Adrenal gland (tissue), 12 donors: Measurements from ENCODE around the gene ATP9A. TPM values are rescaled to one million over a fixed set of nuclear protein-coding genes. Genes with fewer than 3 reads are reported as not detected.

Source experiments
- DNase-seq, 7 donors: peaks; one replicate each; pipeline ENCODE4 v3.0.0-alpha.2; 2019 to 2020
- H3K27ac ChIP-seq, 5 donors: fragments of 200-600 bp; sonication (generic) in 4 of 5; 1 replicate in 3 of 5; 2 replicates in 2 of 5; pipeline versions ENCODE4 v1.5.1 to v1.8.0; 2016 to 2020; ENCODE audit warnings: mild to moderate bottlenecking in 1 of 5
- H3K27me3 ChIP-seq: fragments of 200-600 bp; 2 replicates; pipeline ENCODE4 v1.8.0; 2021
- H3K36me3 ChIP-seq, 2 donors: fragments of 200-600 bp; replicated peaks in 1 of 2; 1 replicate in 1 of 2; 2 replicates in 1 of 2; pipeline versions ENCODE4 v1.5.1 to v1.8.0; 2018 to 2022
- H3K4me1 ChIP-seq, 2 donors: fragments of 200-600 bp; replicated peaks in 1 of 2; 1 replicate in 1 of 2; 2 replicates in 1 of 2; pipeline versions ENCODE4 v1.5.1 to v1.8.0; 2018 to 2021
- H3K4me3 ChIP-seq, 4 donors: fragments of 200-600 bp; sonication (generic) in 3 of 4; one replicate each; pipeline ENCODE4 v1.5.1; 2016 to 2018
- H3K9me3 ChIP-seq, 3 donors: fragments of 200-600 bp; sonication (generic) in 1 of 3; replicated peaks in 1 of 3; 1 replicate in 2 of 3; 2 replicates in 1 of 3; pipeline versions ENCODE4 v1.5.1 to v1.8.0; 2016 to 2021
- POLR2A ChIP-seq, 2 donors: fragments of 450-650 bp; IDR thresholded peaks; one replicate each; pipeline ENCODE4 v1.6.1; 2017; ENCODE audit warnings: antibody characterized with exemption in 2 of 2, mild to moderate bottlenecking in 2 of 2, moderate library complexity in 1 of 2
- WGBS, 4 donors: extraction: QIAGEN DNeasy Blood & Tissue Kit in 2 of 4; methylation state at CpG; one replicate each; pipeline versions ENCODE4 v1.1.5 to v1.1.7; 2013 to 2017; 5-methylcytosine and 5-hydroxymethylcytosine counted together
- intact Hi-C, 2 donors: fragments of 100-400 bp; cut with DNase I; formaldehyde crosslinking; loops; one replicate each; pipeline versions ENCODE4 v1.14.1 to v1.15.0; 2022 to 2023
- polyA plus RNA-seq, 3 donors: library from polyadenylated mRNA; stranded (reverse); fragments of 200-250 nt in 2 of 3; fragments of 350-450 nt in 1 of 3; fragmentation: Illumina TruSeq in 1 of 3; extraction: RNeasy Lipid Tissue Mini Kit (QIAGEN cat#74804) in 1 of 3; gene quantifications; one replicate each; pipeline ENCODE4 v1.2.3, GENCODE V29; 2013 to 2014
- total RNA-seq, 9 donors: library from RNA; depleted of rRNA in 4 of 9; stranded (reverse); fragments of >200 nt in 4 of 9; fragments of 120-200 nt in 1 of 9; fragmentation: NEBNext Ultra II Directional in 1 of 9; extraction: Animal tissue kit (Norgen Biotek cat#: 25700) in 1 of 9; gene quantifications; one replicate each; pipeline versions ENCODE4 v1.1.0 to v1.2.4, GENCODE V29; 2013 to 2023
- TF ChIP-seq, protein P1 (sequence below), 6 experiments: fragments of 450-650 bp in 4 of 6; fragments of 200-600 bp in 2 of 6; sonication (generic) in 1 of 6; IDR thresholded peaks; 1 replicate in 5 of 6; 2 replicates in 1 of 6; pipeline versions ENCODE4 v1.5.1 to v1.8.0; 2016 to 2021; ENCODE audit warnings: antibody characterized with exemption in 6 of 6, mild to moderate bottlenecking in 2 of 6, moderate library complexity in 1 of 6
- donor health status: healthy with polysubstance abuse.
- donor health status: Bipolar disorder and iron deficiency.
- donor health status: DM: yes; HTN: yes; CAD: no.
- donor health status: DM: no; HTN: no; CAD: no.
- donor health status: DM: no; HTN: no; CAD: no.
- donor health status: DM: yes; HTN: yes; CAD: no.

Gene ATP9A
- total and polyA plus RNA-seq, 12 donors: 3.7 to 34.5 (median 16.7) TPM

GRCh38 chr20:51735728-51736600, 32.2 kb downstream of the ATP9A start:
- no peak for DNase-seq
- Histone ChIP-seq H3K27me3 (no peaks in the 10 kb centered on the region), H3K27ac (no peak overlapping the region), H3K9me3 (no peaks in the 10 kb centered on the region), H3K36me3 (no peaks in the 10 kb centered on the region), H3K4me1 (peaks cover 0 to 16% of the 10 kb centered on the region in 2 donors), H3K4me3 (no peak overlapping the region)
- intact Hi-C loops: no loop called here
- no peak for TF ChIP-seq POLR2A (IDR thresholded peaks at IDR 0.05)
- TF ChIP-seq, protein P1, sequence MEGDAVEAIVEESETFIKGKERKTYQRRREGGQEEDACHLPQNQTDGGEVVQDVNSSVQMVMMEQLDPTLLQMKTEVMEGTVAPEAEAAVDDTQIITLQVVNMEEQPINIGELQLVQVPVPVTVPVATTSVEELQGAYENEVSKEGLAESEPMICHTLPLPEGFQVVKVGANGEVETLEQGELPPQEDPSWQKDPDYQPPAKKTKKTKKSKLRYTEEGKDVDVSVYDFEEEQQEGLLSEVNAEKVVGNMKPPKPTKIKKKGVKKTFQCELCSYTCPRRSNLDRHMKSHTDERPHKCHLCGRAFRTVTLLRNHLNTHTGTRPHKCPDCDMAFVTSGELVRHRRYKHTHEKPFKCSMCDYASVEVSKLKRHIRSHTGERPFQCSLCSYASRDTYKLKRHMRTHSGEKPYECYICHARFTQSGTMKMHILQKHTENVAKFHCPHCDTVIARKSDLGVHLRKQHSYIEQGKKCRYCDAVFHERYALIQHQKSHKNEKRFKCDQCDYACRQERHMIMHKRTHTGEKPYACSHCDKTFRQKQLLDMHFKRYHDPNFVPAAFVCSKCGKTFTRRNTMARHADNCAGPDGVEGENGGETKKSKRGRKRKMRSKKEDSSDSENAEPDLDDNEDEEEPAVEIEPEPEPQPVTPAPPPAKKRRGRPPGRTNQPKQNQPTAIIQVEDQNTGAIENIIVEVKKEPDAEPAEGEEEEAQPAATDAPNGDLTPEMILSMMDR (IDR thresholded peaks at IDR 0.05): no peak
- 79 to 82% (median 80%) methylated on average over 11 of the region's 11 CpGs for WGBS, 4 donors

DNA sequence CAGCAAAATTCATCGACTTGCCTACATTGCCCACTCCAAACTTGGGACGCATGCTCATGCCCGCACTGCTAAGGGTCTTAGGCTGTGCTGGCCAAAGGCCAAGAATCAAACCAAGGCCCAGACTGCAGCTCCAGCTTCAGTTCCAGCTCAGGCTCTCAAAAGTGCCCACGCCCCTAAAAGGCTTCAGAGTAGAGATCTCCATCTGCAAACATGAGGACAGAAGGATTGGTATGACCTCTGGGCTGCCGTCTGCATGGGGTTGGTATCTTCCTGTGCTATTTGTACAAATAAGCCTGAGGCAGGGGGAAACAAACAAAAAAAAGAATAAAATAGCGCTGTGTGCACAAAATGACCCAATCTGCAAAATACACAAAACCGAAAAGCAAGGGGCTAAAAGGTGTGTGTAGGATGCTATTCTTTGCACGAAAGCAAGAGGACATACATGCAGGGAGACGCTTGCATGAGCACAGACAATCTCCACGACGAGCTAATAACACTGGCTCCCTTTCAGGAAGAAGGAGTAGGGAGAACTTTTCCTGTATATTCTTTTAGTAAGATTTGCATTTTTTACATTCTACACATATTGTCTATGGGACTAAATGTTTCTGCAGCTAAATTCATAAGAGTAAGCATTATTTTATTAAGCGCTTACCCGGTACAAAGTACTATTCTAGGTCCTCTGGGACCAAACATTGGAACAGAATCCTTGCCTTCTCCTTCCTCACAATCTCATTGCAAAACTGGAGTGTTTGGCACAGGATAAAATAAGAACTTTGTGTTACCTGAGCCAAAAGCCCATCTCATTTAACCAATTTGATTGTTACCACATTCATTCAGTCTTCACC, 33.1 kb downstream of the ATP9A start:
- intact Hi-C loops: no loop called here
- DNase-seq: no peak
- TF ChIP-seq, protein P1 (IDR thresholded peaks at IDR 0.05): no peak
- TF ChIP-seq POLR2A (IDR thresholded peaks at IDR 0.05): no peak
- Histone ChIP-seq H3K27me3 (no peaks in the 10 kb centered on the region), H3K4me1 (peaks cover 0 to 16% of the 10 kb centered on the region in 2 donors), H3K27ac (no peak overlapping the region), H3K4me3 (no peak overlapping the region), H3K9me3 (no peaks in the 10 kb centered on the region), H3K36me3 (no peaks in the 10 kb centered on the region)
- 66 to 75% (median 71%) methylated on average over 13 of the region's 13 CpGs for WGBS, 4 donors

DNA sequence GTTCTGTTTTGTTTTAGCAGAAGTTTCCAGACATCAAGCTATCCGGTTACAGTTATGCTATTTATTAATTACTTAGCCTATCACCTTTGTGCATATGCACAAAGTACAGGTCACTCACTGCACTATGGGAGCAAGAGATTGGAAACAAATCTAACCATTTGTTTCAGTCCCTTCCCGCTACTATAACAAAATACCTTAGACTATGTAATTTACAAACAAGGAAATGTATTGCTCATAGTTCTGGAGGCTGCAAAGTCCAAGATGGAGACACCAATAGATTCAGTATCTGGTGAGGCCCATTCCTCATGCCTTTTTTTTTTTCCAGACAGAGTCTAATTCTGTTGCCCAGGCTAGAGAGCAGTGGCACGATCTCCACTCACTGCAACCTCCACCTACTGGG, 35.1 kb downstream of the ATP9A start:
- intact Hi-C loops: no loop called here

More for the DNA sequence above, 35.1 kb downstream of the ATP9A start:
- Histone ChIP-seq H3K9me3 (no peaks in the 10 kb centered on the region), H3K27ac (peak overlapping the region in 1 of 5 donors; percentile 73), H3K27me3 (no peaks in the 10 kb centered on the region), H3K4me3 (no peak overlapping the region), H3K4me1 (peaks cover 0 to 16% of the 10 kb centered on the region in 2 donors), H3K36me3 (no peaks in the 10 kb centered on the region)
- 85 to 96% (median 90%) methylated on average over 3 of the region's 3 CpGs for WGBS, 4 donors
- DNase-seq: no peak
- TF ChIP-seq POLR2A (IDR thresholded peaks at IDR 0.05): no peak
- TF ChIP-seq, protein P1 (IDR thresholded peaks at IDR 0.05): no peak
